Measurements from ENCODE around the gene SMIM1.

Gene SMIM1

GRCh38 chr1:3777647-3778589 lies 5.4 kb downstream of the SMIM1 start:
- no peak for DNase-seq

DNA sequence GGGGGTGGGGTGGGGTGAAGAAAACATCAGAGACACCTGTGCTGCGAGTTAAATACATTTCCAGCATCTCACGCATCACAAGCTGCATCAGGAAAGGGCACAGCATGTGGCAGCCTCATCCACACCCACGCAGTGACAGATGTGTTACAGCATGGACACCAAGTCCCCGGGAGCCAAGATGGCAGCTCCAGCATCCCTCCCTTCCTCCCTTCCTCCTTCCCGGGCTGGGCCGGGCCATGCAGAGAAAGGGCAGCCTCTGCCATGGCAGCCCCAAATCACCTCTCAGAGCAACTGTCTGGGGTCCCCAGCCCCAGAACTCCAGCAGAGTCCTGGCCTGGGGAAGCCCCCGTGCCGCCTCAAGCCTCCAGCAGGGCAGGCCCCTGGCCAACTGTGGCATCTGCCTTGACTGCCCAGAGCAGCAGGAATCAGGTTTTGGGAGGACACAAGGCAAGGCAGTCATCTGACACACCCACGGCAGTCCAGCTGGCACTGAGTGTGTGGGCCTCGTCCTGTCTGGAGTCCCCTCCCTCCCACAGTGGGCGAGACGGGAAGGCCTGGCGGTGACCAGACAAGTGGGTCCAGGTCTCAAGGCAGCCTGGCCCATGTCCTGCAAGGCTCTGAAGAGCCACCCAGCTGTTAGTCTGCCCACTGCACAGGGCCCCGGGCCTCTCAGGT lies 6.2 kb downstream of the SMIM1 start:
- no peak for DNase-seq

GRCh38 chr1:3779265-3779911 lies 6.8 kb downstream of the SMIM1 start:
- no peak for DNase-seq

GRCh38 chr1:3779912-3780416 lies 7.4 kb downstream of the SMIM1 start:
- no peak for DNase-seq

DNA sequence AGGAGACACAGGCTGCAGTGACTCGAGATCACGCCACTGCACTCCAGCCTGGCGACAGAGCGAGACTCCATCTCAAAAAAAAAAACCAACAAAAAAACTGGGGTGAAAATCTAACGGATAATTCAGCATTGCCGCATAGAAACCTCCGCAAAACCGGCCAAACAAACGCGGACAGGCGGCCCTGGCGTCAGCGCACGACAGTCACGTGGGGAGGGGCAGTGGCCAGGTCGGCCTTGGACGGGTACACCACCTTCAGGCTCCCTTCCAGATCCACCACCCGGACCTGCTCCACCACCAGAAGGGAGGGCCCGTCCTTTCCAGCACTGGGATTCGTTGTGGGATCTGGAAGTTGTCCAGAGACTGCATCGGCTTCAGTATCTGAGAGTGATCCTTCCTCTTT lies 8.4 kb downstream of the SMIM1 start:
- DNase-seq = no peak

DNA sequence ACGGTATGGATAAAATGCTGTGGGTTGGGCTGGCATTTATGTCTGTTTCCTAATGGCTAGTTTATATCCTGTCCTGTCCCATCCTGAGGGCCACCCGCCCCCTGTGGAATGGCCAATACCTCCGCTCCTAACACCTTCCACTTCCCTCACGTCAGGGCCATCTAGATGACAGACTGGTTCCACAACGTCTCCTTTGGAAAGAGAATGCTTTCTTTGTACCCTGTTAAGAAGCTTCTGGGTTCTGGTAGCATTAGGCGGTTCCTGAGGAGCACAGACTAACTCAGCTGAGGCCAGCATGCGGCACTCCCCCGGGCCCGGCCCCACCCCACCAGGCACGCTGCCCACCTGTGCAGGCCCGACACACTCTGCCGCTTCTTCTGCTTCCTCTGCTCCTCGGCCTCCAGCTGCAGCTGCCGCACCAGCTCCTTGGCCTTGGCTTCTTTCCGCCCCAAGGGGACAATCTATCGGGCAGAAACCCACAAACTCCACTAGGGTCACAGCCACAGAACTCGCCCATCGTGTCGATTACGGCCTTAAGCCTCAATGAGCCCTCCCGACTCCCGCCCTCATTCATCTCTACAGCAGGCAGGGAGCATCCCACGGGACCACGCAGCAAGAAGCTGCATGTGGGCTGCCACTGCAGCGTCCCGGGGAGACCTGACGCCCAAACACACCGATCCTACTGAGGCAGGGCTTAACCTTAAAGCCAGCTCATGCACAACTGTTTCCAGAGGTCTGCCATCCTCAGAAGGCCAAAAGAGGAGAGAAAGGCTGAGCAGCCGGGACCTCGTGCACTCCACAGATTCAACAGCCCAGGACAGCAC lies 11.3 kb downstream of the SMIM1 start:
- DNase-seq = no peak

DNA sequence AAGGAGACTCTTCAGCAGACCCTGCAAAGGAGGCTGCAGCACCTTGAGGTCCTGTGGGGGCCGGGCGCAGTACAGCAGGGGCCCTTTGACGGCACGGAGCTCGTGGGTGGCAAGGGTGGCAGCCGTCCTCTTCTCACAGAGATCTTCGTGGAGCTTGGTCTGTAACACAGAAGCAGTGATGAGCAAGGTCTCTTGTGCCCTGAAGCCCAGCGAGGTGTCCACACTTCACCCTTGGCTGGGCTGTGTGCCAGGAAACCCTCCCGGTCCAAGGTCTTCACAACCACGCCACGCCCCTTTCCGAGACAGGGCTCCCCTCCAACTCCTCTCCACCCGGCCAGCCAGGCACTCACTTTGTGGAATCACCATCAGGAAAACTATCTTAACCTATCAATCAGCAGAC lies 12.5 kb downstream of the SMIM1 start:
- DNase-seq = no peak

- DNase-seq = no peak
These were observed 13.1 kb downstream of the SMIM1 start for GRCh38 chr1:3785456-3786157.

DNA sequence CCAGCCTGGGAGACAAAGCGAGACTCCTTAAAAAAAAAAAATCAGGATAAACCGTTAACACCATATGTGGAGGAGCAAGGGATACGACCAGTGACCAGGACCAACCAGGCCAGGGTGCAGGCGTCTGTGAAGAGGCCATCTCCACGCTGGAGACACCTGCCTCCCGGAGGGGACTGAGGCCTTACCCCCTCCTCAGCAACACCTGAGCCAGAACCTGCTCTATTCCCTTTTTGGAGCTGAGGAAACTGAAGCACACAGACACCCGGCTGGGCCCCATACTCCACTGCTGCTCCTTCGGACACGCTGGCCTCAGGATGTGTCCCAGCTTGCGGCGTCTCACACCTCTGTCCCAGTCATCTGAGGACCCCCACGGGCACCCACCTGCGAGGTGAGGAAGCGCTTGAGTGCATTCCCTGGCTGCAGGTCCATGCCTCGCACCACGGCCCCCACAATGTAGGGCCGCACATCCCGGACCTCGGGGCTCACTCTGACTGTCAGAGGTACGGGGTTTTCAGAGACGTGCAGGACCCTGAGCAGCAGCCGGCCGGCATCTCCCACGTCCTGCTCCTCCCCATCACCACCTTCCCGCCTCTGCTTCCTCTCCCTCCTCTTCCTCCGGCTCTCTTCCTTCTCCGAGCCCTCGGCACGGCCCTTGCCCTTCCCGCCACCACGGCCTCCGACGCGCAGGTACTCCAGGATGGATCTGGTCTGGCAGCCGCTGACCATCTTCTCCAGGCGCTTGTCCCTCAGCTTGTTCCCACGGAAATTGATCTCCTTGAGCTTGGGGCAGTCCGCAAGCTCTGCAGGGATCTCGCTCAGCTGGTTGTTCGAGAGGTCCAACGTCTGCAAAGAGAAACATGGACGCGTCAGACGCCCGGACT lies 14.2 kb downstream of the SMIM1 start:
- DNase-seq = no peak

DNA sequence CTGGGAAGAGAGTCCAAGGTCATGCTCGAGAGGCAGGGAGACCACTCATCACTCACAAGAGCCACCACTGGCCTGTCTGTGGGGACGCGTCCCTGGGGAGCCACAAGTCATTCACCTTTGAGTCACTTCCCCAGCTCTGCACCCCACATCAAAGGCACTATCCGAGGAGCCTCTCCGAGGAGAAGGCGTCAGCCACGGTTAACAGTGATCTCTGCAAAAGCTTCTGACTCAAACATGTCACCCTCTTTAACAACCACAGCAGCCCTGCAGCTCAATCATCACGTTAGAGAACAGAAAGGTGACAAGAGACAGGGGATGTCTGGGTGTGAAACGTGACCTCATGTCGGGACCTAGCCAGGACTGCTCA lies 14.8 kb downstream of the SMIM1 start:
- no peak for DNase-seq

- DNase-seq = no peak
These were observed 15.4 kb downstream of the SMIM1 start for GRCh38 chr1:3787745-3788605.

- no peak for DNase-seq
These were observed 16.3 kb downstream of the SMIM1 start for GRCh38 chr1:3788756-3789420.

GRCh38 chr1:3789421-3790300 lies 17.1 kb downstream of the SMIM1 start:
- DNase-seq = no peak

GRCh38 chr1:3790500-3790923 lies 18.0 kb downstream of the SMIM1 start:
- DNase-seq = no peak

GRCh38 chr1:3790952-3791351 lies 18.4 kb downstream of the SMIM1 start:
- no peak for DNase-seq

GRCh38 chr1:3795453-3796214 lies 23.1 kb downstream of the SMIM1 start:
- no peak for DNase-seq
